B cell (primary cell): ENCODE results near the gene KLF11. TPM values are rescaled to one million over a fixed set of nuclear protein-coding genes. Genes with fewer than 3 reads are reported as not detected.
A peak's percentile ranks its signal among the peaks of the same experiment; 100 is the strongest.

Experiments used
- ATAC-seq: fragments of 200-7000 bp; cut with Tn5 transposase; one replicate; pipeline ENCODE4 v1.10.0; 2021; ENCODE audit warnings: low read depth, mild to moderate bottlenecking, moderate number of reproducible peaks, moderate library complexity
- CTCF ChIA-PET: fragments of 350-600 bp; sonication (Branson Sonifier 250); formaldehyde crosslinking; loops from one replicate; lab custom pipeline; 2021; ENCODE audit warnings: antibody characterized with exemption, inconsistent platforms; lab: Charles Lee
- POLR2A ChIA-PET: fragments of 350-600 bp; sonication (Branson Sonifier 250); formaldehyde crosslinking; loops from one replicate; lab custom pipeline; 2021; ENCODE audit warnings: antibody characterized with exemption; lab: Charles Lee
- DNase-seq: peaks from one replicate; pipeline ENCODE4 v3.0.0; 2013
- H2AFZ ChIP-seq: 2 replicates; pipeline ENCODE4 v1.6.1; 2012; ENCODE audit warnings: mild to moderate bottlenecking, low read depth, low read length; ENCODE audit not compliant: insufficient read depth, poor library complexity, severe bottlenecking
- H3K27ac ChIP-seq, 2 donors: 1 replicate in 1 of 2; 2 replicates in 1 of 2; pipeline ENCODE4 v1.5.1; 2012 to 2013; ENCODE audit warnings: low read length in 2 of 2, mild to moderate bottlenecking in 2 of 2, moderate library complexity in 1 of 2
- H3K27me3 ChIP-seq, 4 experiments: fragments of 200-600 bp in 1 of 4; sonication (generic) in 1 of 4; replicated peaks in 1 of 4; 1 replicate in 2 of 4; 2 replicates in 2 of 4; pipeline versions ENCODE4 v1.6.1 to v1.7.0; 2013 to 2016; ENCODE audit warnings: low read length in 3 of 4, mild to moderate bottlenecking in 2 of 4, mixed read lengths in 1 of 4, moderate library complexity in 1 of 4; ENCODE audit not compliant: insufficient read depth in 4 of 4, control insufficient read depth in 3 of 4; ENCODE audit errors: control extremely low read depth in 1 of 4
- H3K36me3 ChIP-seq, 2 experiments: replicated peaks in 1 of 2; 1 replicate in 1 of 2; 2 replicates in 1 of 2; pipeline versions ENCODE4 v1.6.1 to v1.7.1; 2013; ENCODE audit warnings: low read length in 1 of 2; ENCODE audit not compliant: insufficient read depth in 2 of 2, control insufficient read depth in 1 of 2; ENCODE audit errors: control extremely low read depth in 1 of 2, extremely low read depth in 1 of 2
- H3K4me1 ChIP-seq, 2 donors: fragments of 200-600 bp in 1 of 2; sonication (generic) in 1 of 2; 1 replicate in 1 of 2; 2 replicates in 1 of 2; pipeline versions ENCODE4 v1.5.1 to v1.6.1; 2013 to 2017; ENCODE audit warnings: low read length in 2 of 2; ENCODE audit not compliant: control insufficient read depth in 2 of 2, insufficient read depth in 2 of 2
- H3K4me2 ChIP-seq: replicated peaks from 2 replicates; pipeline ENCODE3; 2012; ENCODE audit warnings: mild to moderate bottlenecking, low read depth, low read length; ENCODE audit not compliant: poor library complexity, severe bottlenecking
- H3K4me3 ChIP-seq, 5 experiments: fragments of 200-600 bp in 1 of 5; sonication (generic) in 1 of 5; 1 replicate in 3 of 5; 2 replicates in 2 of 5; pipeline versions ENCODE4 v1.5.1 to v1.7.0; 2011 to 2016; ENCODE audit warnings: low read length in 4 of 5, mild to moderate bottlenecking in 4 of 5, low read depth in 2 of 5, control low read depth in 1 of 5, moderate library complexity in 1 of 5; ENCODE audit not compliant: insufficient read depth in 1 of 5; ENCODE audit errors: control extremely low read depth in 1 of 5, extremely low read depth in 1 of 5
- H3K79me2 ChIP-seq: fragments of 200-600 bp; sonication (generic); one replicate; pipeline ENCODE4 v1.6.0; 2016; ENCODE audit warnings: low read length; ENCODE audit not compliant: control insufficient read depth, insufficient read depth
- H3K9ac ChIP-seq: fragments of 200-600 bp; sonication (generic); 2 replicates; pipeline ENCODE4 v1.6.1; 2017; ENCODE audit warnings: mild to moderate bottlenecking, low read length, moderate library complexity
- H3K9me3 ChIP-seq, 3 donors: one replicate each; pipeline versions ENCODE4 v1.6.1 to v1.7.1; 2013; ENCODE audit warnings: low read length in 2 of 3; ENCODE audit not compliant: control insufficient read depth in 2 of 3, insufficient read depth in 1 of 3; ENCODE audit errors: control extremely low read depth in 1 of 3
- H4K20me1 ChIP-seq: 2 replicates; pipeline ENCODE4 v1.6.0; 2012; ENCODE audit warnings: mild to moderate bottlenecking, low read length; ENCODE audit not compliant: insufficient read depth, control insufficient read depth, poor library complexity, severe bottlenecking
- H3K27ac Mint-ChIP-seq: one replicate; pipeline ENCODE4 v1.8.0; 2021; ENCODE audit warnings: mixed read lengths
- H3K27me3 Mint-ChIP-seq: one replicate; pipeline ENCODE4 v1.8.0; 2021; ENCODE audit warnings: mixed read lengths
- H3K4me1 Mint-ChIP-seq: one replicate; pipeline ENCODE4 v1.8.0; 2021; ENCODE audit warnings: mixed read lengths
- H3K4me3 Mint-ChIP-seq: one replicate; pipeline ENCODE4 v1.8.0; 2021; ENCODE audit warnings: mixed read lengths
- H3K9me3 Mint-ChIP-seq: one replicate; pipeline ENCODE4 v1.8.0; 2022; ENCODE audit warnings: mixed read lengths; ENCODE audit not compliant: insufficient read depth
- CTCF ChIP-seq: fragments of 200-600 bp; IDR thresholded peaks from one replicate; pipeline ENCODE4 v1.8.0; 2022; ENCODE audit warnings: antibody characterized with exemption, mild to moderate bottlenecking
- EZH2 ChIP-seq: IDR thresholded peaks from 2 replicates; pipeline ENCODE4 v1.6.1; 2012; ENCODE audit warnings: borderline replicate concordance, low read depth, mild to moderate bottlenecking, moderate library complexity, low read length; ENCODE audit not compliant: insufficient read depth, poor library complexity, severe bottlenecking
- WGBS: methylation state at CpG from one replicate; pipeline ENCODE4 v1.1.5; 2013; ENCODE audit warnings: missing lambda C conversion rate; ENCODE audit not compliant: insufficient coverage; 5-methylcytosine and 5-hydroxymethylcytosine counted together
- intact Hi-C: fragments of 100-400 bp; cut with micrococcal nuclease; formaldehyde crosslinking; loops from one replicate; pipeline ENCODE4 v1.10.0; 2022
- polyA plus RNA-seq: library from polyadenylated mRNA; depleted of rRNA; stranded (reverse); fragments of >200 nt; gene quantifications from 2 replicates; pipeline ENCODE4 v1.2.3, GENCODE V29; 2012
- total RNA-seq, 2 donors: library from RNA; stranded (reverse); fragments of 120-200 nt in 1 of 2; gene quantifications; 1 replicate in 1 of 2; 2 replicates in 1 of 2; pipeline versions ENCODE4 v1.2.3 to v1.2.4, GENCODE V29; 2013 to 2022

KLF11 gene
- total and polyA plus RNA-seq, 2 donors (not counting 1 experiment from before 2014, with no cell fraction given) = 20.8 to 48.4 TPM

DNA sequence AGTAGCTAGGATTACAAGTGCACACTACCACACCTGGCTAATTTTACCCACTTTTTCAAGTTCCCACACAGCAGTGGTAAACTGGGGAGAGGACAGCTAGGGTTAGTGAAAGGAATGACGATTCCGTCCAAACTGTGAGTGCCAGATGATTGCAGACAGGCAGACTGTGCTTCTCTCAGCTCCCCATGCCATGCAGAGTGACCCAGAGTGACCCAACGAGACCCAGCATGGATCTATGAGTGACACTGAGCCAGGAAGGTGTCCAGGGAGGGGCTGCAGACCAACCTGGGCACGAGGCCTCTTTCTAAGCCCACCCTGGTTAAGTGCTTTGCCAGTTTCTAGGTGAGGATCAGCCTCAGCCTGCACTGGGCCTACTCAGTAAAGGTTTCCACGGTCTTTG lies 7.7 kb upstream of the KLF11 start:
- Histone ChIP-seq H3K9me3 (no peaks in the 10 kb centered on the region), H2AFZ (no peak overlapping the region), H3K27me3 (no peaks in the 10 kb centered on the region), H3K36me3 (no peaks in the 10 kb centered on the region), H3K4me1 (peaks cover 32 to 52% of the 10 kb centered on the region in 2 donors), H4K20me1 (no peaks in the 10 kb centered on the region), H3K4me3 (no peak overlapping the region), H3K9ac (no peak overlapping the region), H3K79me2 (no peaks in the 10 kb centered on the region), H3K4me2 (peak overlapping the region; percentile 17), H3K27ac (no peak overlapping the region)
- intact Hi-C loops = no loop called here
- no peak for DNase-seq
- ChIA-PET POLR2A (no interaction called here), CTCF (interaction anchor here (1.0 to 5.3 kb wide), 3 partner anchors 9 to 51 kb away, joined by 3 to 49 read pairs (median 7); no protein-coding TSS in a partner anchor)
- no peaks in the 10 kb centered on the region for H3K9me3 Mint-ChIP-seq
- ATAC-seq = no peak
- no peak overlapping the region for H3K4me3 Mint-ChIP-seq
- no peaks in the 10 kb centered on the region for H3K27me3 Mint-ChIP-seq
- 80% methylated on average over 5 of the region's 5 CpGs for WGBS
- H3K4me1 Mint-ChIP-seq = peaks cover 32% of the 10 kb centered on the region
- H3K27ac Mint-ChIP-seq = no peak overlapping the region
- TF ChIP-seq CTCF (no peak), EZH2 (no peak)

DNA sequence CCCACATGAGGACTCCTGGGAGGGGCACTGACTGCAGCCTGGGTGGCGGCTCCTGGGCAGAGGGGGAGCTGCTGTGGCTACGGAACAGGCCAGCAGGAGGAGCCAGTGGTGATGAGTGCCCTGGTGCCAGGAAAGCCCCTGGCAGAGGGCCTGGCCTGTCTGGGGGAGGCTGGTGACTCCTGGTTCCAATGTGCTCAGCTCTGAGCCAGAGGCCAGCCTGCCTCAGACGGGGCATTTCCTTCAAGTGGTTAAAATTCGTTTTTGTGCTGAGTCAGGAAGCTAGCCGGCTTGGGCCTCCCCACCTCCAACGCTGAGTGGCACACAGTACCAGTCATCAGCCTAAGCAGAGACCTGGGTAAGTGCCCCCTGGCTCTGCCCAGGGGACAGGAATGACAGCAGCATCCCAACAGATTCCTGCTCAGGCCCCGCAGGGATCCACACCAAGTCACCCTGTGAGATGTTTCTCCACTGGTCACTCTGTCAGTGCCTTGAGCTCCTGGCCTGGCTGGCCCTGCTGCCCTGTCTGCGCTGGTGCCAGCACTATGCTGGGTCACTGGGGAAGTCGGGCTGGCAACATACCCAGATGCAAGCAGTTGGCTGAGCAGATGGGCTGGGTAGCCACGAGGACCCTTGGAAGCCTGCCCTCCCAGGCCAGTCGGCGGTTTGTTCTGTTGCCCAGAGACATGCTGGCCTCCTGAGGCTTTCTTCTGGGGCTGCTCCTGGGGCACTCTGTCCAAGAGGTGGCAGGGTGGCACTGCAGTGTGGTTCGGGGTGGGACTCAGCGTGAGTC lies 7.1 kb upstream of the KLF11 start:
- peak; percentile 84 for ATAC-seq
- TF ChIP-seq EZH2 (no peak), CTCF (peak; percentile 48)
- Mint-ChIP-seq H3K9me3 (no peaks in the 10 kb centered on the region), H3K27me3 (no peaks in the 10 kb centered on the region), H3K27ac (no peak overlapping the region), H3K4me3 (no peak overlapping the region), H3K4me1 (peaks cover 29% of the 10 kb centered on the region)
- Histone ChIP-seq H4K20me1 (no peaks in the 10 kb centered on the region), H3K27me3 (no peaks in the 10 kb centered on the region), H3K9me3 (no peaks in the 10 kb centered on the region), H2AFZ (no peak overlapping the region), H3K27ac (no peak overlapping the region), H3K9ac (no peak overlapping the region), H3K4me1 (peaks cover 26 to 45% of the 10 kb centered on the region in 2 donors), H3K4me3 (no peak overlapping the region), H3K79me2 (no peaks in the 10 kb centered on the region), H3K4me2 (peak overlapping the region; percentile 8), H3K36me3 (no peaks in the 10 kb centered on the region)
- WGBS = 45% methylated on average over 12 of the region's 14 CpGs
- POLR2A ChIA-PET = no interaction called here
- intact Hi-C loops = no loop called here
- DNase-seq = peak; percentile 71
- CTCF ChIA-PET = interaction anchor here (1.0 to 5.3 kb wide), 3 partner anchors 9 to 52 kb away, joined by 3 to 49 read pairs (median 7); no protein-coding TSS in a partner anchor
